K562 (cell line): ENCODE data around the gene POLE2. TPM values are rescaled to one million over a fixed set of nuclear protein-coding genes. Genes with fewer than 3 reads are reported as not detected.

ENCODE experiments used
- KLF10 ChIP-seq: fragments of 250-450 bp; sonication (Bioruptor Pico); IDR thresholded peaks from 2 replicates; pipeline ENCODE4 v1.6.1; 2021; ENCODE audit warnings: matching md5 sums
- ZBTB40 ChIP-seq, 2 experiments: fragments of 450-650 bp in 1 of 2; sonication (generic) in 1 of 2; formaldehyde crosslinking in 1 of 2; IDR thresholded peaks; 2 replicates each; pipeline versions ENCODE4 v1.7.1 to v1.9.0; 2016 to 2022; ENCODE audit warnings: inconsistent platforms in 1 of 2, mild to moderate bottlenecking in 1 of 2, missing genetic modification reagents in 1 of 2
- ZC3H8 ChIP-seq: fragments of 450-650 bp; IDR thresholded peaks from 2 replicates; pipeline ENCODE4 v1.6.1; 2017
- ZNF280A ChIP-seq: fragments of 450-650 bp; IDR thresholded peaks from 2 replicates; pipeline ENCODE4 v1.6.1; 2018; ENCODE audit warnings: mild to moderate bottlenecking, low read depth; ENCODE audit not compliant: partially characterized antibody
- polyA plus RNA-seq, 8 experiments: library from polyadenylated mRNA; depleted of rRNA in 4 of 8; stranded (reverse) in 5 of 8; unstranded in 3 of 8; fragments of >200 nt; fragmentation: Nextera tagmentation in 2 of 8; fragmentation: Illumina TruSeq in 1 of 8; extraction: Ambion mirVana in 2 of 8; extraction: Trizol in 1 of 8; gene quantifications; 2 replicates each; pipeline versions ENCODE4 v1.2.1 to v1.2.3, GENCODE V29; 2011 to 2014; ENCODE audit warnings: inconsistent platforms in 1 of 8, missing spikeins in 1 of 8
- total RNA-seq, 7 experiments: library from RNA; depleted of rRNA in 6 of 7; stranded (reverse); fragments of >200 nt in 6 of 7; fragmentation: Illumina TruSeq in 2 of 7; extraction: Trizol in 2 of 7; gene quantifications; 2 replicates each; pipeline versions ENCODE4 v1.2.1 to v1.2.3, GENCODE V29; 2011 to 2021; ENCODE audit warnings: low replicate concordance in 1 of 7

The POLE2 gene
- total and polyA plus RNA-seq, 9 of the 15 experiments (the other 6 are each of a cell fraction or from before 2014, with no cell fraction given), result 30.7 to 78.4 (median 55.4) TPM

GRCh38 chr14:49732896-49733295 lies 44.9 kb upstream of the POLE2 start (continued):
- TF ChIP-seq ZBTB40 (IDR thresholded peaks at IDR 0.05) (no peak), ZBTB40 (CRISPR knock-in tag; IDR thresholded peaks at IDR 0.05) (no peak), ZC3H8 (no peak), KLF10 (CRISPR knock-in tag) (no peak), ZNF280A (no peak)
